Choroid plexus epithelial cell (primary cell): ENCODE measurements around the gene ANO1.

Experiments used
- DNase-seq: peaks from one replicate; pipeline ENCODE4 v3.0.0-alpha.2; 2010; ENCODE audit warnings: low read depth
- H3K4me3 ChIP-seq: 2 replicates; pipeline ENCODE4 v1.5.1; 2011; ENCODE audit warnings: low read depth, mild to moderate bottlenecking, control low read depth, low read length, moderate library complexity
- CTCF ChIP-seq: conservative IDR thresholded peaks from 2 replicates; pipeline ENCODE4 v1.5.1; 2011; ENCODE audit warnings: low read depth, mild to moderate bottlenecking, control low read depth, inconsistent platforms, low read length, moderate library complexity

The ANO1 gene

GRCh38 chr11:70220136-70220535 is 142.0 kb downstream of the ANO1 start:
- no peak for TF ChIP-seq CTCF
- DNase-seq: no peak
- no peak overlapping the region for H3K4me3 ChIP-seq

GRCh38 chr11:70220920-70221319 is 142.8 kb downstream of the ANO1 start:
- DNase-seq: no peak
- H3K4me3 ChIP-seq: no peak overlapping the region
- no peak for TF ChIP-seq CTCF

- no peak for DNase-seq
- no peak overlapping the region for H3K4me3 ChIP-seq
- TF ChIP-seq CTCF: no peak
These were observed 147.6 kb downstream of the ANO1 start for GRCh38 chr11:70225681-70226177.

- no peak for TF ChIP-seq CTCF
- no peak for DNase-seq
- H3K4me3 ChIP-seq: no peak overlapping the region
These were observed 148.1 kb downstream of the ANO1 start for GRCh38 chr11:70226183-70226582.

- TF ChIP-seq CTCF: peak; percentile 58
- DNase-seq: peak; percentile 42
- H3K4me3 ChIP-seq: no peak overlapping the region
These were observed 148.8 kb downstream of the ANO1 start for GRCh38 chr11:70226967-70227366.

GRCh38 chr11:70229737-70230136 is 151.6 kb downstream of the ANO1 start:
- no peak for DNase-seq
- no peak overlapping the region for H3K4me3 ChIP-seq
- TF ChIP-seq CTCF: no peak

- no peak for DNase-seq
- no peak for TF ChIP-seq CTCF
- H3K4me3 ChIP-seq: no peak overlapping the region
These were observed 152.2 kb downstream of the ANO1 start for GRCh38 chr11:70230151-70230839.
